ENCODE measurements around the gene RXRB. TPM values are rescaled to one million over a fixed set of nuclear protein-coding genes. Genes with fewer than 3 reads are reported as not detected.
A peak's percentile ranks its signal among the peaks of the same experiment; 100 is the strongest.

Gene RXRB
- total RNA-seq, 2 donors from 2014 or later = 24.8 to 27.2 TPM

- Mint-ChIP-seq H3K9me3 (peaks cover 2% of the 10 kb centered on the region), H3K27me3 (ENCODE audit: insufficient read depth) (peaks cover 83% of the 10 kb centered on the region), H3K4me3 (no peak overlapping the region), H3K36me3 (ENCODE audit: low read depth) (peaks cover 5% of the 10 kb centered on the region), H3K4me1 (peaks cover 12% of the 10 kb centered on the region), H3K27ac (no peak overlapping the region)
- peak; percentile 58 for DNase-seq
- peaks cover 34% of the 10 kb centered on the region for H3K27me3 ChIP-seq (ENCODE audit: control insufficient read depth, insufficient read depth, low read length, poor library complexity, severe bottlenecking)
- H3K27ac ChIP-seq (ENCODE audit: low read depth, low read length) = no peak overlapping the region
- no peak overlapping the region for H3K9ac ChIP-seq (ENCODE audit: extremely low read depth, low read length, poor library complexity, severe bottlenecking)
- H3K4me3 ChIP-seq (ENCODE audit: low read length) = no peak overlapping the region
- whole genome bisulfite sequencing, 2 experiments (ENCODE audit: insufficient coverage in 1 of 2, insufficient read length in 1 of 2) = 83 to 89% methylated on average over 5 to 9 of the region's 9 CpGs
- no peak for TF ChIP-seq CTCF (conservative IDR thresholded peaks at IDR 0.05)
- H3K36me3 ChIP-seq (ENCODE audit: control insufficient read depth, insufficient read depth, low read length) = peaks cover 5% of the 10 kb centered on the region
- H3K9me3 ChIP-seq (ENCODE audit: control insufficient read depth, low read length) = no peaks in the 10 kb centered on the region
- H3K4me1 ChIP-seq (ENCODE audit: control insufficient read depth, insufficient read depth, low read length) = no peaks in the 10 kb centered on the region
These were observed 15.0 kb upstream of the RXRB start for GRCh38 chr6:33215271-33216116.

- WGBS, 2 experiments (ENCODE audit: insufficient coverage in 1 of 2, insufficient read length in 1 of 2) = 29 to 38% methylated on average over 3 to 9 of the region's 9 CpGs
- peak overlapping the region; percentile 39 for H3K27ac Mint-ChIP-seq
- peaks cover 16% of the 10 kb centered on the region for H3K4me1 Mint-ChIP-seq
- no peaks in the 10 kb centered on the region for H3K9me3 Mint-ChIP-seq
- H3K36me3 ChIP-seq (ENCODE audit: control insufficient read depth, insufficient read depth, low read length) = peaks cover 20% of the 10 kb centered on the region
- no peak overlapping the region for H3K27ac ChIP-seq (ENCODE audit: low read depth, low read length)
- H3K27me3 Mint-ChIP-seq (ENCODE audit: insufficient read depth) = peaks cover 70% of the 10 kb centered on the region
- peak overlapping the region; percentile 81 for H3K4me3 Mint-ChIP-seq
- no peak overlapping the region for H3K9ac ChIP-seq (ENCODE audit: extremely low read depth, low read length, poor library complexity, severe bottlenecking)
- peaks cover 2% of the 10 kb centered on the region for H3K4me1 ChIP-seq (ENCODE audit: control insufficient read depth, insufficient read depth, low read length)
- no peak for TF ChIP-seq CTCF (conservative IDR thresholded peaks at IDR 0.05)
- peak overlapping the region; percentile 85 for H3K4me3 ChIP-seq (ENCODE audit: low read length)
- peak; percentile 54 for DNase-seq
- H3K36me3 Mint-ChIP-seq (ENCODE audit: low read depth) = peaks cover 19% of the 10 kb centered on the region
- peaks cover 32% of the 10 kb centered on the region for H3K27me3 ChIP-seq (ENCODE audit: control insufficient read depth, insufficient read depth, low read length, poor library complexity, severe bottlenecking)
- H3K9me3 ChIP-seq (ENCODE audit: control insufficient read depth, low read length) = no peaks in the 10 kb centered on the region
These were observed 13.5 kb upstream of the RXRB start for GRCh38 chr6:33213989-33214335.

GRCh38 chr6:33213166-33213988, 12.9 kb upstream of the RXRB start:
- peak overlapping the region; percentile 39 for H3K27ac Mint-ChIP-seq
- WGBS, 2 experiments (ENCODE audit: insufficient coverage in 1 of 2, insufficient read length in 1 of 2) = 3% methylated on average over 13 to 43 of the region's 43 CpGs
- peak; percentile 81 for DNase-seq
- peaks cover 4% of the 10 kb centered on the region for H3K4me1 ChIP-seq (ENCODE audit: control insufficient read depth, insufficient read depth, low read length)
- peak overlapping the region; percentile 81 for H3K4me3 Mint-ChIP-seq
- H3K27me3 Mint-ChIP-seq (ENCODE audit: insufficient read depth) = peaks cover 64% of the 10 kb centered on the region
- no peaks in the 10 kb centered on the region for H3K9me3 ChIP-seq (ENCODE audit: control insufficient read depth, low read length)
- H3K36me3 Mint-ChIP-seq (ENCODE audit: low read depth) = peaks cover 19% of the 10 kb centered on the region
- H3K4me3 ChIP-seq (ENCODE audit: low read length) = peak overlapping the region; percentile 85
- no peak for TF ChIP-seq CTCF (conservative IDR thresholded peaks at IDR 0.05)
- H3K9me3 Mint-ChIP-seq = no peaks in the 10 kb centered on the region
- H3K4me1 Mint-ChIP-seq = peaks cover 20% of the 10 kb centered on the region
- peaks cover 26% of the 10 kb centered on the region for H3K27me3 ChIP-seq (ENCODE audit: control insufficient read depth, insufficient read depth, low read length, poor library complexity, severe bottlenecking)
- peaks cover 20% of the 10 kb centered on the region for H3K36me3 ChIP-seq (ENCODE audit: control insufficient read depth, insufficient read depth, low read length)
- peak overlapping the region; percentile 29 for H3K27ac ChIP-seq (ENCODE audit: low read depth, low read length)
- H3K9ac ChIP-seq (ENCODE audit: extremely low read depth, low read length, poor library complexity, severe bottlenecking) = peak overlapping the region; percentile 51
